Measurements from ENCODE around the gene DAPK3.

DNA sequence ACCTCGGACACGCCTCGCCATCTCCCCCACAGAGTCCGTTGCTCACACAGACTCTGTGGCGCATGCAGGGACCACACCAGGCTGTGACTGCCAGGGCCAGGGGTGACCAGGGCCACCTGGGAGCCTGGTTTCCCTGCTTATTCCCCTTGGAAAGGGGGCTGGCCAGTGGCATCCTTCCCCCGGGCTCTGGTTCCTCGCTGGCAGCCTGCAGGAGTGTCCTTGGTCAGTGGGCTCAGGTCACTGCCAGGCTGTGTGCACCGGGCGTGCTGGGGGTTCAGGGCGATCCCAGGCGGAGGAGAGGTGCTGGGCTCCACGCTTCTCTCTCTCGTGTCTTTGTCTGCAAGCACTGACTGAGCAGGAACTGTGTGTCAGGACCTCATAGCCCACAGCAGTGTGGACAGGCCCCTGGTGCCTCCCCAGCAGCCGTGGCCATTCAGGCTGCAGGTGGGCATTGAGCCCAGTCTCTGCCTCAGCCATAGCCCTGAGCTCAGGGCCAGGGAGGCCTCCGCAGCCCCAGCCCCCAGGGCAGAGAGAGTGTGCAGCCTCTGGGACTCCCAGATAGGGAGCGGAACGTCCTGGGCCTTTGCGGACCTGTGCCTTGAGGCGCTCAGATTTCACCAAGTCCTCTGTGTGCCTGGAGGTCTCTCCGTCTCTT is 43.1 kb upstream of the DAPK3 start:
- TF ChIP-seq, protein P1, sequence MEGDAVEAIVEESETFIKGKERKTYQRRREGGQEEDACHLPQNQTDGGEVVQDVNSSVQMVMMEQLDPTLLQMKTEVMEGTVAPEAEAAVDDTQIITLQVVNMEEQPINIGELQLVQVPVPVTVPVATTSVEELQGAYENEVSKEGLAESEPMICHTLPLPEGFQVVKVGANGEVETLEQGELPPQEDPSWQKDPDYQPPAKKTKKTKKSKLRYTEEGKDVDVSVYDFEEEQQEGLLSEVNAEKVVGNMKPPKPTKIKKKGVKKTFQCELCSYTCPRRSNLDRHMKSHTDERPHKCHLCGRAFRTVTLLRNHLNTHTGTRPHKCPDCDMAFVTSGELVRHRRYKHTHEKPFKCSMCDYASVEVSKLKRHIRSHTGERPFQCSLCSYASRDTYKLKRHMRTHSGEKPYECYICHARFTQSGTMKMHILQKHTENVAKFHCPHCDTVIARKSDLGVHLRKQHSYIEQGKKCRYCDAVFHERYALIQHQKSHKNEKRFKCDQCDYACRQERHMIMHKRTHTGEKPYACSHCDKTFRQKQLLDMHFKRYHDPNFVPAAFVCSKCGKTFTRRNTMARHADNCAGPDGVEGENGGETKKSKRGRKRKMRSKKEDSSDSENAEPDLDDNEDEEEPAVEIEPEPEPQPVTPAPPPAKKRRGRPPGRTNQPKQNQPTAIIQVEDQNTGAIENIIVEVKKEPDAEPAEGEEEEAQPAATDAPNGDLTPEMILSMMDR (IDR thresholded peaks at IDR 0.05) = no peak
- no peak for TF ChIP-seq POLR2A (IDR thresholded peaks at IDR 0.05)
